Glomerular visceral epithelial cell (primary cell): ENCODE measurements around the gene CYGB.
"Not testable (repeated sequence)": the region's sequence is repeated elsewhere in the genome, so short reads cannot be mapped to it uniquely, and the experiment has no call there.

Experiments
- DNase-seq: peaks from one replicate; pipeline ENCODE4 v3.0.0-alpha.2; 2016; ENCODE audit errors: extremely low spot score

CYGB gene

GRCh38 chr17:76524598-76525512 lies 12.7 kb downstream of the CYGB start:
- DNase-seq, result no peak

GRCh38 chr17:76523084-76524037 lies 14.1 kb downstream of the CYGB start:
- peak; percentile 76 for DNase-seq

GRCh38 chr17:76521683-76522082 lies 15.8 kb downstream of the CYGB start:
- DNase-seq, result not testable (repeated sequence)

GRCh38 chr17:76521262-76521661 lies 16.2 kb downstream of the CYGB start:
- DNase-seq, result no peak

GRCh38 chr17:76519048-76519966 lies 18.2 kb downstream of the CYGB start:
- DNase-seq, result no peak

DNA sequence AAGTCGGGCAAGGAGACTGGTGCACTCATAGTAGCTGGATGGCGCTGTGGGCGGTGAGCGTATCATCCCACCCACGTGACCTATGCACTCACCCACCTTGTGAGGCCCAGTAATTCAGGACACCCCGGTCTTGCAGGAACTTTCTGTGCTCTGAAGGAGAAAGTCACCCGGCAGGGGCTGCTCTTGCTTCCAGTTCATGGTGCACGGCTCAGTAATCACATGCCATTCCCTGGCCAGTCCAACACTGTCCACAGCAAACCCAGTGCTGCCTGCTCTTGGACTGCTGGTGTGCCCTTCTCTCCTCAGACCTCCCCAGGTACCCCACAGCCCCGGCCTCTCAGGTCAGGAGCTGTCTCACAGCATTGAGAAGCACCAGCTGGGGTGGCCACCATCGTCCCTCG lies 19.9 kb downstream of the CYGB start:
- DNase-seq, result peak; percentile 56

- peak; percentile 95 for DNase-seq
Observed at GRCh38 chr17:76515274-76515949, 22.1 kb downstream of the CYGB start.

GRCh38 chr17:76514355-76514754 lies 23.2 kb downstream of the CYGB start:
- not testable (repeated sequence) for DNase-seq

DNA sequence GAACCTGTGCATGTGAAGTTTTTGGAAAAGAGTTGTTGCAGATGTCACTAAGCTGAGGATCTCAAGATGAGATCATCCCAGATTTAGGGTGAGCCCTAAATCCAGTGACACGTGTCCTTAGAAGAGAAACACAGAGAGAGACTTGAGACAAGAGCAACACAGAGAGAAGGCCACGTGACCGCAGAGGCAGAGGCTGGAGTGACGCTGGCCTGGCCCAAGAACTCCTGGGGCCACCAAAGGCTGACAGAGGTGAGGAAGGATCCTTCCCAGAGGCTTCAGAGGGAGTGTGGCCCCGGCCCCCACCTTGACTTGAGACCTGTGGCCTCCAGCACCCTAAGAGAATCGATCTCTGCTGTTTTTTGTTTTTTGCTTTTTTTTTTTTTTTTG lies 24.2 kb downstream of the CYGB start:
- DNase-seq, result no peak

GRCh38 chr17:76512366-76513305 lies 24.9 kb downstream of the CYGB start:
- no peak for DNase-seq

GRCh38 chr17:76511668-76512365 lies 25.7 kb downstream of the CYGB start:
- DNase-seq, result no peak

GRCh38 chr17:76510831-76511244 lies 26.7 kb downstream of the CYGB start:
- DNase-seq, result no peak

DNA sequence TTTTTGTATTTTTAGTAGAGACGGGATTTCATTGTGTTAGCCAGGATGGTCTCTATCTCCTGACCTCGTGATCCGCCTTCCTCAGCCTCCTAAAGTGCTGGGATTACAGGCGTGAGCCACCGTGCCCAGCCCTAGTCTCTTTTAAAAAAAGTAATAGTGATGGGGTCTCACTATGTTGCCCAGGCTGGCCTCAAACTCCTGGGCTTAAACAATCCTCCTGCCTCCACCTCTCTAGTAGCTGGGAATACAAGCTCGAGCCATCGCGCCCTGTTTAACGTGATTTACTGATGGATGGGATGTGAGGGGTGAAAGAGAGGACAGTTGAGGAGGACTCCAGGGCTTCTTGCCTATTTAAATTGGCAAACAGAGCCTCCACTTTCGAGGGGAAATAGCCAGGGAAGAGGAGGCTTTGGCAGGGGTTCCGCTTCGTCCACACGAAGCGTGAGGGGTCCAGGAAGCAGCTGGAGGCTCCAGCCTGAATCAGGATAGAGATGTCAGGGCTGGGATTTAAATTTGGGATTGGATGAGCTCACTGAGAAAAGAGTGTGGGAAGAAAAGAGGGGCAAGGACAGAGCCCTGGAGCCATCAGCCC lies 28.9 kb downstream of the CYGB start:
- DNase-seq, result not testable (repeated sequence)

DNA sequence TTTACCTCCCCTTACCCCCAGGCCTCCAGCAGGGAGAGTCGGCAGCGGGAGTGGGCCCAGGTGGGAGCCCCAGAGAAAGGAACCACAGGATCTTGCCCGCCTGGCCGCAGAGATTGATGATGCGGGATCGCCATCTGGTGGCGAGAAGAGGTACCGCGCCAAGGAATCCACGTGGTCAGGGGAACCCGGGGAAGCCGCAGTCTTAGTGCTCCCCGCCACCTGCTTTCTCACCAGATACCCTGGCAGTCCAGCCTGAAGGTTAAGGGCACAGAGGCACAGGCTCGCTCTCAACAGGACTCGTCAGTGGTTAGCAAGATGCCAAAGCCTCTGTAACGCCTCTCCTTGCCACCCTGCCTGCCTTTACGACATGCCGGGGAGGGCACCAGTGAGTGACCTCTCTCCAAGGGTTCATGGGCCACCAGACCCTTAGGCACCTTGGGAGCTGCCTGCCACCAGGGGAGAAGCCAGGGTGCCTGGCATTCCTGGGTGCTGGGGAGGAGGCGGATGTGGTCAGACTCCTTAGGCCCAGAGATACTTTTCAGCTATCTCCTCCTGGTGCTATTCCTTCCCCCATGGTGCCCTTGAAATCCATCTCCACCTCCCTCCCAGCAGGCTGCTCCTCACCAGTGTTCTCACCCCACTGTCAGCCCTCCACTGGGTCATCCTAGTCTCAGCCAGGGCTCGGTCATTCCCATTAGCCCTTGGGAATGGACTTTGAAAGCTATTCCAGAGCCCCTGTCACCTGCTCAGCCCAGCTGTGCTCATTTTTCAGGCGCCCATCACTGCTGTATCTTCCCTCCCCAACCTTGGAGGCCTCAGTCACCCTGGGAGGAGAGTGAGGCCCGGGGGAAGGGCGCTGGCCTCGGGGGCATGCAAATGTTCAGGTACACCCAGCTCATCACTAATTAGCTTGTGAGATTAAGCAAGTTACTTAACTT lies 30.8 kb downstream of the CYGB start:
- peak; percentile 79 for DNase-seq

DNA sequence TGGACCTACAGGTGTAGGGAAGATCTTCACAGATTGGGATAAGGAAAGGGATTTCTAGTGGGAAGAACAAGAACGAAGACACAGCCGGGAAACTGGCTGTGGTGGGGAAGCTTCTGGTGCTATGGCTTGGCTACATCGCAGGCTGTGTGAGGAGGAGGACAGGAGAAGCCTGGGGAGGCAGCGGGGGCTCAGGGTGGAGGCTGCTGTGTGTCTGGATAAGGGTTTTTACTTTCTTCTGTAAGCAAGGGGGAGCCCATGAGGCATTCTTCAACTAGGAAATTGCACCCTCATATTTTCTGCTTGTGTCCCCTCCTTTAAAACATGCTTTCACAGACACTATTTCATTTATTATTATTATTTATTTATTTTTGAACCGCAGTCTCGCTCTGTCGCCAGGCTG lies 33.4 kb downstream of the CYGB start:
- no peak for DNase-seq

DNA sequence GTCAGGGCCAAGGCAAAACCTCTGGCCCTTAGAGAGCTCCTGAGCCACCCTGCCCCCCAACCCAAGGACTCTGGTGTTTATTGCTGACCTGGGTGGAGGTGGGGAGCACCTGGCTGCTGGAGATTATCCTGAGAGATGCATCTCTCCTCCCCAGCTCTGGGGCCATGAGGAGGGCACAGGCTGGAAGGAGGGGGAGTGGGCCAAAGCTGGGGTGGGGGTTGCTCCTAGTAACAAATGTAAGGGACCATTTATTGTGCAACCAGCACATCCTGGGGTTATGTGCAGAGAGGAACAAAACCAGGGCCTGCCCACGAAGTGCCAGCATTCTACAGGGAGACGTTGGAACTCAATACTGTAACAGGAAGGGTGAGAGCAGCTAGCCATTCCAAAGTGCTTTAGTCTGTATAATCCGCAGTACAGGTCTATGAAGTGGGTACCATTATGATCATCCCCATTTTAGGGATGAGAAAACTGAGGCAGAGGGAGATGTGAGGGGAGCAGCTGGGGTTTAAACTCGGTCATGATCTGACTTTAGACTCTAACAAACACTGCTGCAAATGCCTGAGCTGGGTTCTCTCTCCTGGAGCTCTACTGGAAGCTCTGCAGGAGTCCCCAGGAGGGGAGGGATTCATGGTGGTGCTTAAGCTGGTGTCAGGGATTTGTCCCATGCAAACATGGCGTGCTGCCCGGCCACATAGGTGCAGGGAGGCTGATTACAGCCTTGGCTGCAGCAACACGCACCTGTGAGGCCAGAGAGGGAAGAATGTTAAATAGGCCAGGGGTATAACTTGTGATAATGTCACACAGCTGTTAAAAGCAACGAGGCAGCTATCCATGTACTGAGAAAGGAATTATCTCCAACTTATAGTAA lies 34.9 kb downstream of the CYGB start:
- no peak for DNase-seq
